ENCODE data around the gene SLC12A9.

Gene SLC12A9

GRCh38 chr7:100863406-100863950 is 11.0 kb downstream of the SLC12A9 start:
- H3K4me3 ChIP-seq (ENCODE audit: low read length in 2 of 2), result no peak overlapping the region
- H3K9me3 ChIP-seq (ENCODE audit: control insufficient read depth in 2 of 2, low read length in 2 of 2), result no peaks in the 10 kb centered on the region
- peaks cover 29% of the 10 kb centered on the region for H3K4me1 ChIP-seq (ENCODE audit: control insufficient read depth, insufficient read depth, low read length)
- peaks cover 0 to 26% of the 10 kb centered on the region in 2 donors for H3K36me3 ChIP-seq (ENCODE audit: control insufficient read depth in 2 of 2, insufficient read depth in 2 of 2, low read length in 2 of 2)
- H3K27ac ChIP-seq (ENCODE audit: low read length), result no peak overlapping the region
- H3K9ac ChIP-seq (ENCODE audit: low read length in 2 of 2), result no peak overlapping the region
- no peaks in the 10 kb centered on the region for H3K27me3 ChIP-seq (ENCODE audit: control insufficient read depth in 1 of 2, insufficient read depth in 2 of 2, low read length in 2 of 2)

GRCh38 chr7:100864263-100864845 is 11.8 kb downstream of the SLC12A9 start:
- H3K9ac ChIP-seq (ENCODE audit: low read length in 2 of 2), result no peak overlapping the region
- H3K9me3 ChIP-seq (ENCODE audit: control insufficient read depth in 2 of 2, low read length in 2 of 2), result no peaks in the 10 kb centered on the region
- no peak overlapping the region for H3K27ac ChIP-seq (ENCODE audit: low read length)
- H3K4me3 ChIP-seq (ENCODE audit: low read length in 2 of 2), result no peak overlapping the region
- no peaks in the 10 kb centered on the region for H3K27me3 ChIP-seq (ENCODE audit: control insufficient read depth in 1 of 2, insufficient read depth in 2 of 2, low read length in 2 of 2)
- peaks cover 0 to 22% of the 10 kb centered on the region in 2 donors for H3K36me3 ChIP-seq (ENCODE audit: control insufficient read depth in 2 of 2, insufficient read depth in 2 of 2, low read length in 2 of 2)
- peaks cover 37% of the 10 kb centered on the region for H3K4me1 ChIP-seq (ENCODE audit: control insufficient read depth, insufficient read depth, low read length)

- Histone ChIP-seq H3K9ac (ENCODE audit: low read length in 2 of 2) (no peak overlapping the region), H3K27ac (ENCODE audit: low read length) (peak overlapping the region; percentile 96), H3K27me3 (ENCODE audit: control insufficient read depth in 1 of 2, insufficient read depth in 2 of 2, low read length in 2 of 2) (no peaks in the 10 kb centered on the region), H3K4me3 (ENCODE audit: low read length in 2 of 2) (no peak overlapping the region), H3K36me3 (ENCODE audit: control insufficient read depth in 2 of 2, insufficient read depth in 2 of 2, low read length in 2 of 2) (peaks cover 1 to 20% of the 10 kb centered on the region in 2 donors), H3K4me1 (ENCODE audit: control insufficient read depth, insufficient read depth, low read length) (peaks cover 37% of the 10 kb centered on the region), H3K9me3 (ENCODE audit: control insufficient read depth in 2 of 2, low read length in 2 of 2) (no peaks in the 10 kb centered on the region)
Measured at GRCh38 chr7:100865372-100865911, 12.9 kb downstream of the SLC12A9 start.

- Histone ChIP-seq H3K27me3 (ENCODE audit: control insufficient read depth in 1 of 2, insufficient read depth in 2 of 2, low read length in 2 of 2) (no peaks in the 10 kb centered on the region), H3K4me1 (ENCODE audit: control insufficient read depth, insufficient read depth, low read length) (peaks cover 37% of the 10 kb centered on the region), H3K4me3 (ENCODE audit: low read length in 2 of 2) (peak overlapping the region; percentile 81 to 88), H3K27ac (ENCODE audit: low read length) (peak overlapping the region; percentile 96), H3K9ac (ENCODE audit: low read length in 2 of 2) (peak overlapping the region; percentile 98 to 99), H3K36me3 (ENCODE audit: control insufficient read depth in 2 of 2, insufficient read depth in 2 of 2, low read length in 2 of 2) (peaks cover 6 to 19% of the 10 kb centered on the region in 2 donors), H3K9me3 (ENCODE audit: control insufficient read depth in 2 of 2, low read length in 2 of 2) (no peaks in the 10 kb centered on the region)
Measured at GRCh38 chr7:100865938-100866728, 13.6 kb downstream of the SLC12A9 start.

- peak overlapping the region; percentile 98 to 99 for H3K9ac ChIP-seq (ENCODE audit: low read length in 2 of 2)
- peak overlapping the region; percentile 81 to 88 for H3K4me3 ChIP-seq (ENCODE audit: low read length in 2 of 2)
- H3K9me3 ChIP-seq (ENCODE audit: control insufficient read depth in 2 of 2, low read length in 2 of 2), result no peaks in the 10 kb centered on the region
- peak overlapping the region; percentile 96 for H3K27ac ChIP-seq (ENCODE audit: low read length)
- H3K36me3 ChIP-seq (ENCODE audit: control insufficient read depth in 2 of 2, insufficient read depth in 2 of 2, low read length in 2 of 2), result peaks cover 6 to 20% of the 10 kb centered on the region in 2 donors
- H3K27me3 ChIP-seq (ENCODE audit: control insufficient read depth in 1 of 2, insufficient read depth in 2 of 2, low read length in 2 of 2), result no peaks in the 10 kb centered on the region
- peaks cover 37% of the 10 kb centered on the region for H3K4me1 ChIP-seq (ENCODE audit: control insufficient read depth, insufficient read depth, low read length)
Measured at GRCh38 chr7:100866729-100867039, 14.2 kb downstream of the SLC12A9 start.

GRCh38 chr7:100867040-100867775 is 14.7 kb downstream of the SLC12A9 start, which contains the start of gene TRIP6:
Gene TRIP6, plus strand, starts transcription at chr7:100867387. Its CDS starts 111 bp downstream, at chr7:100867498.
- H3K9ac ChIP-seq (ENCODE audit: low read length in 2 of 2), result peak within 1 kb of the TSS; percentile 98 to 99
- H3K9me3 ChIP-seq (ENCODE audit: control insufficient read depth in 2 of 2, low read length in 2 of 2), result no peaks in the 10 kb centered on the region
- no peaks in the 10 kb centered on the region for H3K27me3 ChIP-seq (ENCODE audit: control insufficient read depth in 1 of 2, insufficient read depth in 2 of 2, low read length in 2 of 2)
- peak within 1 kb of the TSS; percentile 81 to 88 for H3K4me3 ChIP-seq (ENCODE audit: low read length in 2 of 2)
- H3K4me1 ChIP-seq (ENCODE audit: control insufficient read depth, insufficient read depth, low read length), result peaks cover 37% of the 10 kb centered on the region
- H3K36me3 ChIP-seq (ENCODE audit: control insufficient read depth in 2 of 2, insufficient read depth in 2 of 2, low read length in 2 of 2), result peaks cover 8 to 22% of the 10 kb centered on the region in 2 donors
- H3K27ac ChIP-seq (ENCODE audit: low read length), result peak within 1 kb of the TSS; percentile 96

- H3K4me3 ChIP-seq (ENCODE audit: low read length in 2 of 2), result peak overlapping the region; percentile 81 to 88
- H3K9me3 ChIP-seq (ENCODE audit: control insufficient read depth in 2 of 2, low read length in 2 of 2), result no peaks in the 10 kb centered on the region
- peak overlapping the region; percentile 96 for H3K27ac ChIP-seq (ENCODE audit: low read length)
- peak overlapping the region; percentile 98 to 99 for H3K9ac ChIP-seq (ENCODE audit: low read length in 2 of 2)
- no peaks in the 10 kb centered on the region for H3K27me3 ChIP-seq (ENCODE audit: control insufficient read depth in 1 of 2, insufficient read depth in 2 of 2, low read length in 2 of 2)
- H3K36me3 ChIP-seq (ENCODE audit: control insufficient read depth in 2 of 2, insufficient read depth in 2 of 2, low read length in 2 of 2), result peaks cover 11 to 25% of the 10 kb centered on the region in 2 donors
- H3K4me1 ChIP-seq (ENCODE audit: control insufficient read depth, insufficient read depth, low read length), result peaks cover 37% of the 10 kb centered on the region
Measured at GRCh38 chr7:100867776-100868485, 15.4 kb downstream of the SLC12A9 start.

GRCh38 chr7:100873599-100874299 is 21.2 kb downstream of the SLC12A9 start:
- peak overlapping the region; percentile 95 for H3K27ac ChIP-seq (ENCODE audit: low read length)
- H3K9me3 ChIP-seq (ENCODE audit: control insufficient read depth in 2 of 2, low read length in 2 of 2), result no peaks in the 10 kb centered on the region
- peak overlapping the region; percentile 91 to 98 for H3K9ac ChIP-seq (ENCODE audit: low read length in 2 of 2)
- peak overlapping the region; percentile 82 to 94 for H3K4me3 ChIP-seq (ENCODE audit: low read length in 2 of 2)
- H3K36me3 ChIP-seq (ENCODE audit: control insufficient read depth in 2 of 2, insufficient read depth in 2 of 2, low read length in 2 of 2), result peaks cover 15 to 31% of the 10 kb centered on the region in 2 donors
- peaks cover 19% of the 10 kb centered on the region for H3K4me1 ChIP-seq (ENCODE audit: control insufficient read depth, insufficient read depth, low read length)
- no peaks in the 10 kb centered on the region for H3K27me3 ChIP-seq (ENCODE audit: control insufficient read depth in 1 of 2, insufficient read depth in 2 of 2, low read length in 2 of 2)

GRCh38 chr7:100874300-100874576 is 21.7 kb downstream of the SLC12A9 start:
- Histone ChIP-seq H3K9ac (ENCODE audit: low read length in 2 of 2) (peak overlapping the region; percentile 91 to 98), H3K36me3 (ENCODE audit: control insufficient read depth in 2 of 2, insufficient read depth in 2 of 2, low read length in 2 of 2) (peaks cover 17 to 36% of the 10 kb centered on the region in 2 donors), H3K4me3 (ENCODE audit: low read length in 2 of 2) (peak overlapping the region; percentile 82 to 94), H3K27ac (ENCODE audit: low read length) (peak overlapping the region; percentile 95), H3K9me3 (ENCODE audit: control insufficient read depth in 2 of 2, low read length in 2 of 2) (no peaks in the 10 kb centered on the region), H3K27me3 (ENCODE audit: control insufficient read depth in 1 of 2, insufficient read depth in 2 of 2, low read length in 2 of 2) (no peaks in the 10 kb centered on the region), H3K4me1 (ENCODE audit: control insufficient read depth, insufficient read depth, low read length) (peaks cover 15% of the 10 kb centered on the region)

Measured in stomach smooth muscle (tissue), 2 donors.